Fibroblast of lung (primary cell): Measurements from ENCODE around the gene SDK1. TPM values are rescaled to one million over a fixed set of nuclear protein-coding genes. Genes with fewer than 3 reads are reported as not detected.

ENCODE experiments used
- DNase-seq, 2 donors: peaks; one replicate each; pipeline versions ENCODE4 v3.0.0 to v3.0.0-alpha.2; 2010; ENCODE audit warnings: low read depth in 2 of 2
- H2AFZ ChIP-seq: 2 replicates; pipeline ENCODE4 v1.5.1; 2012; ENCODE audit warnings: low read length, control low read depth, inconsistent platforms
- H3K27ac ChIP-seq: 2 replicates; pipeline ENCODE4 v1.5.1; 2011; ENCODE audit warnings: low read length, control low read depth; ENCODE audit not compliant: insufficient read depth
- H3K27me3 ChIP-seq: 2 replicates; pipeline ENCODE4 v1.5.1; 2011; ENCODE audit warnings: mild to moderate bottlenecking, low read length; ENCODE audit not compliant: control insufficient read depth, insufficient read depth
- H3K36me3 ChIP-seq: 2 replicates; pipeline ENCODE4 v1.5.1; 2011; ENCODE audit warnings: low read length; ENCODE audit not compliant: control insufficient read depth, insufficient read depth
- H3K4me1 ChIP-seq: 2 replicates; pipeline ENCODE4 v1.5.1; 2011; ENCODE audit warnings: low read length; ENCODE audit not compliant: control insufficient read depth, insufficient read depth; ENCODE audit errors: extremely low read depth
- H3K4me2 ChIP-seq: 2 replicates; pipeline ENCODE4 v1.5.1; 2011; ENCODE audit warnings: low read length, control low read depth; ENCODE audit not compliant: insufficient read depth; ENCODE audit errors: extremely low read depth
- H3K4me3 ChIP-seq, 4 experiments: fragments of 200-600 bp in 1 of 4; sonication (generic) in 1 of 4; replicated peaks in 1 of 4; 2 replicates each; pipeline ENCODE4 v1.5.1; 2011 to 2016; ENCODE audit warnings: low read length in 4 of 4, low read depth in 3 of 4, mild to moderate bottlenecking in 3 of 4, control low read depth in 2 of 4, inconsistent platforms in 1 of 4, mixed read lengths in 1 of 4; ENCODE audit not compliant: insufficient read depth in 1 of 4; ENCODE audit errors: control extremely low read depth in 1 of 4
- H3K79me2 ChIP-seq: 2 replicates; pipeline ENCODE4 v1.5.1; 2012; ENCODE audit warnings: mild to moderate bottlenecking, low read length, inconsistent platforms; ENCODE audit not compliant: control insufficient read depth, insufficient read depth
- H3K9ac ChIP-seq: 2 replicates; pipeline ENCODE4 v1.5.1; 2011; ENCODE audit warnings: mild to moderate bottlenecking, low read length, control low read depth; ENCODE audit not compliant: insufficient read depth
- H3K9me3 ChIP-seq: 2 replicates; pipeline ENCODE4 v1.5.1; 2012; ENCODE audit warnings: low read depth, low read length; ENCODE audit not compliant: control insufficient read depth, insufficient read depth
- H4K20me1 ChIP-seq: 2 replicates; pipeline ENCODE4 v1.5.1; 2011; ENCODE audit warnings: low read length; ENCODE audit not compliant: control insufficient read depth, insufficient read depth; ENCODE audit errors: extremely low read depth
- CTCF ChIP-seq, 2 donors: IDR thresholded peaks in 1 of 2; conservative IDR thresholded peaks in 1 of 2; 1 replicate in 1 of 2; 2 replicates in 1 of 2; pipeline ENCODE4 v1.5.1; 2011 to 2012; ENCODE audit warnings: low read length in 2 of 2, control low read depth in 1 of 2, inconsistent platforms in 1 of 2, low read depth in 1 of 2, mild to moderate bottlenecking in 1 of 2
- EZH2 ChIP-seq: IDR thresholded peaks from 2 replicates; pipeline ENCODE4 v1.5.1; 2012; ENCODE audit warnings: low read length, control low read depth, mild to moderate bottlenecking; ENCODE audit errors: missing control alignments
- polyA plus RNA-seq, 2 donors: library from polyadenylated mRNA; depleted of rRNA in 1 of 2; stranded (reverse) in 1 of 2; unstranded in 1 of 2; fragments of >200 nt; gene quantifications; 2 replicates each; pipeline ENCODE4 v1.2.1, GENCODE V29; 2011 to 2012; ENCODE audit warnings: missing spikeins in 1 of 2
- total RNA-seq: library from RNA; depleted of rRNA; stranded (reverse); fragments of >200 nt; gene quantifications from 2 replicates; pipeline ENCODE4 v1.2.1, GENCODE V29; 2014

Gene SDK1
- total and polyA plus RNA-seq, 2 donors (not counting 1 experiment from before 2014, with no cell fraction given), result 1.0 to 8.6 TPM

- DNase-seq, result no peak
- H3K4me3 ChIP-seq, result no peak overlapping the region
- no peaks in the 10 kb centered on the region for H4K20me1 ChIP-seq
- H3K27ac ChIP-seq, result no peak overlapping the region
- H3K36me3 ChIP-seq, result no peaks in the 10 kb centered on the region
- no peaks in the 10 kb centered on the region for H3K27me3 ChIP-seq
- H2AFZ ChIP-seq, result no peak overlapping the region
- no peaks in the 10 kb centered on the region for H3K79me2 ChIP-seq
- TF ChIP-seq CTCF (conservative IDR thresholded peaks at IDR 0.05 in 1 of 2, IDR thresholded peaks at IDR 0.05 in 1 of 2; ENCODE audit: low read depth in 1 of 2, low read length in 2 of 2) (no peak), EZH2 (no peak)
- no peaks in the 10 kb centered on the region for H3K4me1 ChIP-seq
- no peak overlapping the region for H3K4me2 ChIP-seq
- H3K9ac ChIP-seq, result no peak overlapping the region
- H3K9me3 ChIP-seq, result no peaks in the 10 kb centered on the region
Observed at GRCh38 chr7:3443716-3444115, 142.7 kb downstream of the SDK1 start.

GRCh38 chr7:3446786-3447185 is 145.7 kb downstream of the SDK1 start:
- H3K27ac ChIP-seq, result no peak overlapping the region
- DNase-seq, result no peak

GRCh38 chr7:3451701-3452100 is 150.6 kb downstream of the SDK1 start:
- no peak overlapping the region for H3K27ac ChIP-seq
- no peaks in the 10 kb centered on the region for H4K20me1 ChIP-seq
- no peaks in the 10 kb centered on the region for H3K79me2 ChIP-seq
- no peak overlapping the region for H3K4me3 ChIP-seq
- H2AFZ ChIP-seq, result no peak overlapping the region
- no peak for DNase-seq
- H3K4me1 ChIP-seq, result no peaks in the 10 kb centered on the region
- H3K27me3 ChIP-seq, result no peaks in the 10 kb centered on the region
- no peaks in the 10 kb centered on the region for H3K9me3 ChIP-seq
- H3K9ac ChIP-seq, result no peak overlapping the region
- no peaks in the 10 kb centered on the region for H3K36me3 ChIP-seq
- H3K4me2 ChIP-seq, result no peak overlapping the region
- TF ChIP-seq CTCF (conservative IDR thresholded peaks at IDR 0.05 in 1 of 2, IDR thresholded peaks at IDR 0.05 in 1 of 2; ENCODE audit: low read depth in 1 of 2, low read length in 2 of 2), result no peak

More at GRCh38 chr7:3446786-3447185, 145.7 kb downstream of the SDK1 start:
- H3K9ac ChIP-seq, result no peak overlapping the region
- H3K4me1 ChIP-seq, result no peaks in the 10 kb centered on the region
- no peak overlapping the region for H3K4me3 ChIP-seq
- no peak overlapping the region for H2AFZ ChIP-seq
- no peaks in the 10 kb centered on the region for H3K36me3 ChIP-seq
- H4K20me1 ChIP-seq, result no peaks in the 10 kb centered on the region
- no peaks in the 10 kb centered on the region for H3K9me3 ChIP-seq
- no peaks in the 10 kb centered on the region for H3K27me3 ChIP-seq
- H3K79me2 ChIP-seq, result no peaks in the 10 kb centered on the region
- TF ChIP-seq CTCF (conservative IDR thresholded peaks at IDR 0.05 in 1 of 2, IDR thresholded peaks at IDR 0.05 in 1 of 2; ENCODE audit: low read depth in 1 of 2, low read length in 2 of 2) (no peak), EZH2 (no peak)
- no peak overlapping the region for H3K4me2 ChIP-seq
